HEK293 (cell line): Measurements from ENCODE around the gene MYO3A.

ENCODE experiments used
- CTCF ChIA-PET: fragments of 350-600 bp; formaldehyde crosslinking; extraction: SDS; loops from one replicate; lab custom pipeline; 2021; ENCODE audit warnings: antibody characterized with exemption; lab: Yijun Ruan, JAX
- POLR2A ChIA-PET: fragments of 300-600 bp; formaldehyde crosslinking; extraction: SDS; loops from one replicate; lab custom pipeline; 2020; ENCODE audit warnings: antibody characterized with exemption, inconsistent platforms; lab: Yijun Ruan, JAX
- H3K27ac ChIP-seq: fragments of 200-500 bp; sonication (Bioruptor generic); 2 replicates; pipeline ENCODE4 v1.5.1; 2014; ENCODE audit warnings: low read depth, low read length, control low read depth, inconsistent platforms; ENCODE audit errors: extremely low read depth
- H3K36me3 ChIP-seq, 2 experiments: fragments of 200-500 bp in 1 of 2; sonication (Bioruptor generic) in 1 of 2; 1 replicate in 1 of 2; 2 replicates in 1 of 2; pipeline ENCODE4 v1.5.1; 2014 to 2017; ENCODE audit warnings: inconsistent platforms in 2 of 2, low read length in 2 of 2; ENCODE audit not compliant: control insufficient read depth in 2 of 2, insufficient read depth in 1 of 2
- H3K4me1 ChIP-seq: fragments of 200-500 bp; sonication (Bioruptor generic); 2 replicates; pipeline ENCODE4 v1.5.1; 2014; ENCODE audit warnings: mild to moderate bottlenecking, low read length, inconsistent platforms; ENCODE audit not compliant: control insufficient read depth, insufficient read depth
- H3K4me3 ChIP-seq: 2 replicates; pipeline ENCODE4 v1.5.1; 2011; ENCODE audit warnings: low read depth, mild to moderate bottlenecking, control low read depth, low read length, moderate library complexity
- H3K9me3 ChIP-seq: fragments of 200-500 bp; sonication (Bioruptor generic); 2 replicates; pipeline ENCODE4 v1.5.1; 2014; ENCODE audit warnings: low read depth, low read length, inconsistent platforms; ENCODE audit not compliant: control insufficient read depth, insufficient read depth
- BCL11B ChIP-seq: fragments of 450-650 bp; formaldehyde crosslinking; IDR thresholded peaks from 2 replicates; pipeline ENCODE4 v1.5.1; 2016; ENCODE audit warnings: low read depth, missing biosample characterization, missing genetic modification characterization
- FEZF1 ChIP-seq: fragments of 450-650 bp; formaldehyde crosslinking; IDR thresholded peaks from 2 replicates; pipeline ENCODE4 v1.5.1; 2016; ENCODE audit warnings: missing biosample characterization, missing genetic modification characterization
- KLF1 ChIP-seq: fragments of 450-650 bp; formaldehyde crosslinking; IDR thresholded peaks from 2 replicates; pipeline ENCODE4 v1.5.1; 2016; ENCODE audit warnings: missing biosample characterization, missing genetic modification characterization
- SCRT1 ChIP-seq: fragments of 450-650 bp; formaldehyde crosslinking; IDR thresholded peaks from 2 replicates; pipeline ENCODE4 v1.5.1; 2016; ENCODE audit warnings: missing biosample characterization, missing genetic modification characterization, borderline replicate concordance
- ZNF37A ChIP-seq: fragments of 450-650 bp; IDR thresholded peaks from 2 replicates; pipeline ENCODE4 v1.5.1; 2018; ENCODE audit warnings: missing biosample characterization, missing genetic modification characterization
- ZNF623 ChIP-seq: fragments of 450-650 bp; formaldehyde crosslinking; IDR thresholded peaks from 2 replicates; pipeline ENCODE4 v1.5.1; 2016; ENCODE audit warnings: missing biosample characterization, missing genetic modification characterization
- ZNF654 ChIP-seq: fragments of 450-650 bp; formaldehyde crosslinking; IDR thresholded peaks from 2 replicates; pipeline ENCODE4 v1.5.1; 2016; ENCODE audit warnings: low read depth, missing biosample characterization, missing genetic modification characterization
- ZNF701 ChIP-seq: fragments of 450-650 bp; formaldehyde crosslinking; IDR thresholded peaks from 2 replicates; pipeline ENCODE4 v1.5.1; 2016; ENCODE audit warnings: missing biosample characterization, missing genetic modification characterization
- ZNF792 ChIP-seq: fragments of 450-650 bp; formaldehyde crosslinking; IDR thresholded peaks from 2 replicates; pipeline ENCODE4 v1.5.1; 2016; ENCODE audit warnings: missing biosample characterization, missing genetic modification characterization
- ZSCAN30 ChIP-seq: fragments of 450-650 bp; IDR thresholded peaks from 2 replicates; pipeline ENCODE4 v1.5.1; 2018; ENCODE audit warnings: missing biosample characterization, mild to moderate bottlenecking, missing genetic modification characterization, moderate library complexity
- TF ChIP-seq, protein P1 (sequence below): fragments of 450-650 bp; formaldehyde crosslinking; conservative IDR thresholded peaks from 2 replicates; pipeline ENCODE4 v1.5.1; 2016; ENCODE audit warnings: low read depth, missing biosample characterization, missing genetic modification characterization
- TF ChIP-seq, protein P2 (sequence below): fragments of 450-650 bp; formaldehyde crosslinking; IDR thresholded peaks from 2 replicates; pipeline ENCODE4 v1.5.1; 2016; ENCODE audit warnings: missing biosample characterization, missing genetic modification characterization
- TF ChIP-seq, protein P3 (sequence below): fragments of 450-650 bp; formaldehyde crosslinking; IDR thresholded peaks from 2 replicates; pipeline ENCODE4 v1.5.1; 2016; ENCODE audit warnings: missing biosample characterization, missing genetic modification characterization
- TF ChIP-seq, protein P4 (sequence below): fragments of 450-650 bp; formaldehyde crosslinking; IDR thresholded peaks from 2 replicates; pipeline ENCODE4 v1.5.1; 2016; ENCODE audit warnings: missing biosample characterization, missing genetic modification characterization, low read depth
- TF ChIP-seq, protein P5 (sequence below): fragments of 450-650 bp; formaldehyde crosslinking; IDR thresholded peaks from 2 replicates; pipeline ENCODE4 v1.5.1; 2016; ENCODE audit warnings: missing biosample characterization, missing genetic modification characterization

MYO3A gene

DNA sequence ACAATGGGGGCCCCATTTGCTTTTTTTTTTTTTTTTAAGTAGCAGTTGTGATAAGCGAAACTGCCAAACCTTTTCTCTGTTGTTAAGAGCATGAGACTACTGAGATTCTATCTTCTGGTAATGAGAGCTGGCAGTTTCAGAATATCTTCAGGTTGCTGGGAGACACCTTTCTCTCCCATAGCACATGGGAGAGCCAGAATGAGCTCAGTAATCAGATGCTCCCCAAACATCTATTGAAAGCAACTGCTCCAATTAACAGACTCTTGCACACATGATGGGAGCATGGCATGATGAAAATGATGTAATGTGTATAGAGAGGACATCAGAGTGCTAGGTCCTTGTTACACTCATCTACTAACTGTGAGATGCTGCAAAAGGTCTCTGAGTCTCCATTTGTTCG, 18.8 kb downstream of the MYO3A start:
- no peak for TF ChIP-seq ZNF623 (tag by site-specific recombination)
- TF ChIP-seq, protein P1, sequence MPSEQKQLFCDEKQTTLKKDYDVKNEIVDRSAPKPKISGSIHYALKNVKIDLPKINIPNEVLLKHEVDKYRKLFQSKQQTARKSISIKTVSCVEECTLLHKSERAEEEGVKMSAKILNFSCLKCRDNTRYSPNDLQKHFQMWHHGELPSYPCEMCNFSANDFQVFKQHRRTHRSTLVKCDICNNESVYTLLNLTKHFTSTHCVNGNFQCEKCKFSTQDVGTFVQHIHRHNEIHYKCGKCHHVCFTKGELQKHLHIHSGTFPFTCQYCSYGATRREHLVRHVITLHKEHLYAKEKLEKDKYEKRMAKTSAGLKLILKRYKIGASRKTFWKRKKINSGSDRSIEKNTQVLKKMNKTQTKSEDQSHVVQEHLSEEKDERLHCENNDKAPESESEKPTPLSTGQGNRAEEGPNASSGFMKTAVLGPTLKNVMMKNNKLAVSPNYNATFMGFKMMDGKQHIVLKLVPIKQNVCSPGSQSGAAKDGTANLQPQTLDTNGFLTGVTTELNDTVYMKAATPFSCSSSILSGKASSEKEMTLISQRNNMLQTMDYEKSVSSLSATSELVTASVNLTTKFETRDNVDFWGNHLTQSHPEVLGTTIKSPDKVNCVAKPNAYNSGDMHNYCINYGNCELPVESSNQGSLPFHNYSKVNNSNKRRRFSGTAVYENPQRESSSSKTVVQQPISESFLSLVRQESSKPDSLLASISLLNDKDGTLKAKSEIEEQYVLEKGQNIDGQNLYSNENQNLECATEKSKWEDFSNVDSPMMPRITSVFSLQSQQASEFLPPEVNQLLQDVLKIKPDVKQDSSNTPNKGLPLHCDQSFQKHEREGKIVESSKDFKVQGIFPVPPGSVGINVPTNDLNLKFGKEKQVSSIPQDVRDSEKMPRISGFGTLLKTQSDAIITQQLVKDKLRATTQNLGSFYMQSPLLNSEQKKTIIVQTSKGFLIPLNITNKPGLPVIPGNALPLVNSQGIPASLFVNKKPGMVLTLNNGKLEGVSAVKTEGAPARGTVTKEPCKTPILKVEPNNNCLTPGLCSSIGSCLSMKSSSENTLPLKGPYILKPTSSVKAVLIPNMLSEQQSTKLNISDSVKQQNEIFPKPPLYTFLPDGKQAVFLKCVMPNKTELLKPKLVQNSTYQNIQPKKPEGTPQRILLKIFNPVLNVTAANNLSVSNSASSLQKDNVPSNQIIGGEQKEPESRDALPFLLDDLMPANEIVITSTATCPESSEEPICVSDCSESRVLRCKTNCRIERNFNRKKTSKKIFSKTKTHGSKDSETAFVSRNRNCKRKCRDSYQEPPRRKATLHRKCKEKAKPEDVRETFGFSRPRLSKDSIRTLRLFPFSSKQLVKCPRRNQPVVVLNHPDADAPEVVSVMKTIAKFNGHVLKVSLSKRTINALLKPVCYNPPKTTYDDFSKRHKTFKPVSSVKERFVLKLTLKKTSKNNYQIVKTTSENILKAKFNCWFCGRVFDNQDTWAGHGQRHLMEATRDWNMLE: no peak
- no peak for TF ChIP-seq BCL11B (tag by site-specific recombination)
- TF ChIP-seq ZSCAN30 (tag by site-specific recombination): no peak
- TF ChIP-seq, protein P2, sequence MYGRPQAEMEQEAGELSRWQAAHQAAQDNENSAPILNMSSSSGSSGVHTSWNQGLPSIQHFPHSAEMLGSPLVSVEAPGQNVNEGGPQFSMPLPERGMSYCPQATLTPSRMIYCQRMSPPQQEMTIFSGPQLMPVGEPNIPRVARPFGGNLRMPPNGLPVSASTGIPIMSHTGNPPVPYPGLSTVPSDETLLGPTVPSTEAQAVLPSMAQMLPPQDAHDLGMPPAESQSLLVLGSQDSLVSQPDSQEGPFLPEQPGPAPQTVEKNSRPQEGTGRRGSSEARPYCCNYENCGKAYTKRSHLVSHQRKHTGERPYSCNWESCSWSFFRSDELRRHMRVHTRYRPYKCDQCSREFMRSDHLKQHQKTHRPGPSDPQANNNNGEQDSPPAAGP: no peak
- TF ChIP-seq, protein P3, sequence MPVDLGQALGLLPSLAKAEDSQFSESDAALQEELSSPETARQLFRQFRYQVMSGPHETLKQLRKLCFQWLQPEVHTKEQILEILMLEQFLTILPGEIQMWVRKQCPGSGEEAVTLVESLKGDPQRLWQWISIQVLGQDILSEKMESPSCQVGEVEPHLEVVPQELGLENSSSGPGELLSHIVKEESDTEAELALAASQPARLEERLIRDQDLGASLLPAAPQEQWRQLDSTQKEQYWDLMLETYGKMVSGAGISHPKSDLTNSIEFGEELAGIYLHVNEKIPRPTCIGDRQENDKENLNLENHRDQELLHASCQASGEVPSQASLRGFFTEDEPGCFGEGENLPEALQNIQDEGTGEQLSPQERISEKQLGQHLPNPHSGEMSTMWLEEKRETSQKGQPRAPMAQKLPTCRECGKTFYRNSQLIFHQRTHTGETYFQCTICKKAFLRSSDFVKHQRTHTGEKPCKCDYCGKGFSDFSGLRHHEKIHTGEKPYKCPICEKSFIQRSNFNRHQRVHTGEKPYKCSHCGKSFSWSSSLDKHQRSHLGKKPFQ (tag by site-specific recombination): no peak
- TF ChIP-seq, protein P4, sequence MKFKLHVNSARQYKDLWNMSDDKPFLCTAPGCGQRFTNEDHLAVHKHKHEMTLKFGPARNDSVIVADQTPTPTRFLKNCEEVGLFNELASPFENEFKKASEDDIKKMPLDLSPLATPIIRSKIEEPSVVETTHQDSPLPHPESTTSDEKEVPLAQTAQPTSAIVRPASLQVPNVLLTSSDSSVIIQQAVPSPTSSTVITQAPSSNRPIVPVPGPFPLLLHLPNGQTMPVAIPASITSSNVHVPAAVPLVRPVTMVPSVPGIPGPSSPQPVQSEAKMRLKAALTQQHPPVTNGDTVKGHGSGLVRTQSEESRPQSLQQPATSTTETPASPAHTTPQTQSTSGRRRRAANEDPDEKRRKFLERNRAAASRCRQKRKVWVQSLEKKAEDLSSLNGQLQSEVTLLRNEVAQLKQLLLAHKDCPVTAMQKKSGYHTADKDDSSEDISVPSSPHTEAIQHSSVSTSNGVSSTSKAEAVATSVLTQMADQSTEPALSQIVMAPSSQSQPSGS (tag by site-specific recombination): peak; percentile 73
- TF ChIP-seq ZNF654 (tag by site-specific recombination): no peak
- TF ChIP-seq ZNF792 (tag by site-specific recombination): no peak
- TF ChIP-seq ZNF701 (tag by site-specific recombination): no peak
- TF ChIP-seq SCRT1: no peak
- TF ChIP-seq KLF1 (tag by site-specific recombination): no peak
- TF ChIP-seq ZNF37A: no peak
- no peak for TF ChIP-seq FEZF1 (tag by site-specific recombination)
- TF ChIP-seq, protein P5, sequence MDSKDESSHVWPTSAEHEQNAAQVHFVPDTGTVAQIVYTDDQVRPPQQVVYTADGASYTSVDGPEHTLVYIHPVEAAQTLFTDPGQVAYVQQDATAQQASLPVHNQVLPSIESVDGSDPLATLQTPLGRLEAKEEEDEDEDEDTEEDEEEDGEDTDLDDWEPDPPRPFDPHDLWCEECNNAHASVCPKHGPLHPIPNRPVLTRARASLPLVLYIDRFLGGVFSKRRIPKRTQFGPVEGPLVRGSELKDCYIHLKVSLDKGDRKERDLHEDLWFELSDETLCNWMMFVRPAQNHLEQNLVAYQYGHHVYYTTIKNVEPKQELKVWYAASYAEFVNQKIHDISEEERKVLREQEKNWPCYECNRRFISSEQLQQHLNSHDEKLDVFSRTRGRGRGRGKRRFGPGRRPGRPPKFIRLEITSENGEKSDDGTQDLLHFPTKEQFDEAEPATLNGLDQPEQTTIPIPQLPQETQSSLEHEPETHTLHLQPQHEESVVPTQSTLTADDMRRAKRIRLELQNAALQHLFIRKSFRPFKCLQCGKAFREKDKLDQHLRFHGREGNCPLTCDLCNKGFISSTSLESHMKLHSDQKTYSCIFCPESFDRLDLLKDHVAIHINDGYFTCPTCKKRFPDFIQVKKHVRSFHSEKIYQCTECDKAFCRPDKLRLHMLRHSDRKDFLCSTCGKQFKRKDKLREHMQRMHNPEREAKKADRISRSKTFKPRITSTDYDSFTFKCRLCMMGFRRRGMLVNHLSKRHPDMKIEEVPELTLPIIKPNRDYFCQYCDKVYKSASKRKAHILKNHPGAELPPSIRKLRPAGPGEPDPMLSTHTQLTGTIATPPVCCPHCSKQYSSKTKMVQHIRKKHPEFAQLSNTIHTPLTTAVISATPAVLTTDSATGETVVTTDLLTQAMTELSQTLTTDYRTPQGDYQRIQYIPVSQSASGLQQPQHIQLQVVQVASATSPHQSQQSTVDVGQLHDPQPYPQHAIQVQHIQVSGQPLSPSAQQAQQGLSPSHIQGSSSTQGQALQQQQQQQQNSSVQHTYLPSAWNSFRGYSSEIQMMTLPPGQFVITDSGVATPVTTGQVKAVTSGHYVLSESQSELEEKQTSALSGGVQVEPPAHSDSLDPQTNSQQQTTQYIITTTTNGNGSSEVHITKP: peak; percentile 31; the same call in 1 of the 2 replicates
- Histone ChIP-seq H3K27ac (no peak overlapping the region), H3K9me3 (no peaks in the 10 kb centered on the region), H3K36me3 (peaks cover 0 to 3% of the 10 kb centered on the region in 2 experiments; a peak in 1 of 3 replicates), H3K4me1 (no peaks in the 10 kb centered on the region), H3K4me3 (no peak overlapping the region)
- CTCF ChIA-PET: no interaction called here
- POLR2A ChIA-PET: interaction anchor here (0.6 kb wide), 1 partner anchor 214 kb away, joined by 4 read pairs; no protein-coding TSS in a partner anchor
